CD1c-positive myeloid dendritic cell (primary cell): ENCODE data around the gene MARS1.

Experiments
- DNase-seq: peaks from one replicate; pipeline ENCODE4 v3.0.0-alpha.2; 2016; ENCODE audit errors: extremely low spot score

The MARS1 gene

GRCh38 chr12:57518176-57518919 is 30.5 kb downstream of the MARS1 start:
- no peak for DNase-seq

DNA sequence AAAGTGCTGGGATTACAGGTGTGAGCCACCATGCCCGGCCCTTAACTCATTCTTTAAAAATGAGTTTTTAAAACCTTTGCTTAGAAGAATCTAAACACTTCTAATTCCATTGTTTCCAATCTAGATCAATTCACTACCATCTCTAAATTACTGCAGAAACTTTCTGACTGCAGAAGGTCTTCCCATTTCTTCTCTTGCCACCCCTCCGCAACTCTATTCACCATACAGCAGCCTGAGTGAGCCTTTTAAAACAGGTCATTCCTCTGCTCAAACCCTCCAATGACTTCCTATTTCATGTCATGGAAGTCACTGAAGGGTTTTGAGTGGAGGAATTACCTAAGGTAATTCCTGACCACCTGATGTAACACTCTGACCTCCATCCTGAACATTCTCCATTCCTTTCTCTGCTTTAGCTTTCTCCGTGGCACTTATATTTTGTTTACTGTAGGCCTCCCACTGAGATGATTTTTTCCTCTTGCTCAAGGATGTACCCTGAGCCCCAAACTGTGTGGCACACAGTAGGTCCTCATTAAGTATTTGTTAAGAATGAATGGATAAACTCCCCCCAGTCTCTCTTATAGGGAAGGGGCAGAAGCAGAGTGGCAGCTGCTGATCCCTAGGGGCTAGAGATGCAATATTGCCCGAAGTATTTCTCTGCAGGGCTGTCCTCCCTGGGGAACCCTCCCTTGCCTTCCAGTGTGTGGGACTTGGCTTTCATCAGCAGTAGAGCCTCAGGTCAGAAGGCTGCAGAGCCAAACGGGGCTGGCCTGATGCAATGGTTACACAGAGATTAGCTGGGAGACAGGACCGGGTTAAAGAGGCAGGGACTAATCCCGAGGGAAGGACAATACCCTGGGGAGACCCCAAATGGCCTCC is 31.3 kb downstream of the MARS1 start:
- DNase-seq: peak; percentile 13

- no peak for DNase-seq
Measured at GRCh38 chr12:57519796-57520052, 31.9 kb downstream of the MARS1 start.

DNA sequence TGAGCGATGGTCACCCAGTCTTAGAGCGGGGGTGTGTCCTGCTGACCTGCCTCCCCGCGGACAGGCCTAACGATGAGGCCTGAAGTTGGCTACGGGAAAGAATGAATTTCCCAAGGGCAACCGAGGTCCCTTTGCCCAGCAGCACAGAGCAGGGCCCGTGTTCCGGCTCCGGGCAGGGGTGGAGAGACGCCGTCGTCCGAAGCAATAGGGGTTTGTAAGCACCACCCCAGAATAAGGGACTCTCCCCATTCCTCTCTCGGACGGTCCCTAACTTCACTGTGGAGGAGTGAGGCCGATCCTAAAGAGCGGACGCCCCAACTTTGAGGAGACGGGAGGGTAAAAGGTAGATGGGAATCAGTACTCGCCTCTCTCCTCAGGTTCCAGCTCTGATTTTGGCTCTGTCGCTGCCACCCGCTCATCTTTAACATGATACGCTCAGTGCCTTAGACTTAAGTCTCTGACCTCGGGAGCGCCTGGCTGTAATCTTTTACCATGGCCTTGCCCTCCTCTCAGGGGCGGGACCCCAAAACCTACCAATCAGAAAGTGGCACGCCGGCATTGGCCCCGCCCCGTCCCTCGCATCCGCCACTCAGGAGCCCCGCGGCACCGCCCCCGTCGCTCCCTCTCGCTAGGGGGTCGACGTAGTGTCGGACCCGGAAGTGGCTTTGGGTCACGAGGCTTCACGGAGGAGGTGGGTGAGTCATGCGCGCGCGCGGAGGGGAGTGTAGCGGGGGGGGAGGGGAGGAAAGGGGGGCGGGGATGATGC is 32.4 kb downstream of the MARS1 start, which contains the start of gene DDIT3:
Gene DDIT3, minus strand, starts transcription at position 462 of the 766 bp plus-strand sequence. CDS start 3,108 bp downstream, outside the sequence.
- DNase-seq: peak; percentile 100

GRCh38 chr12:57521525-57522010 is 33.7 kb downstream of the MARS1 start:
- DNase-seq: no peak

DNA sequence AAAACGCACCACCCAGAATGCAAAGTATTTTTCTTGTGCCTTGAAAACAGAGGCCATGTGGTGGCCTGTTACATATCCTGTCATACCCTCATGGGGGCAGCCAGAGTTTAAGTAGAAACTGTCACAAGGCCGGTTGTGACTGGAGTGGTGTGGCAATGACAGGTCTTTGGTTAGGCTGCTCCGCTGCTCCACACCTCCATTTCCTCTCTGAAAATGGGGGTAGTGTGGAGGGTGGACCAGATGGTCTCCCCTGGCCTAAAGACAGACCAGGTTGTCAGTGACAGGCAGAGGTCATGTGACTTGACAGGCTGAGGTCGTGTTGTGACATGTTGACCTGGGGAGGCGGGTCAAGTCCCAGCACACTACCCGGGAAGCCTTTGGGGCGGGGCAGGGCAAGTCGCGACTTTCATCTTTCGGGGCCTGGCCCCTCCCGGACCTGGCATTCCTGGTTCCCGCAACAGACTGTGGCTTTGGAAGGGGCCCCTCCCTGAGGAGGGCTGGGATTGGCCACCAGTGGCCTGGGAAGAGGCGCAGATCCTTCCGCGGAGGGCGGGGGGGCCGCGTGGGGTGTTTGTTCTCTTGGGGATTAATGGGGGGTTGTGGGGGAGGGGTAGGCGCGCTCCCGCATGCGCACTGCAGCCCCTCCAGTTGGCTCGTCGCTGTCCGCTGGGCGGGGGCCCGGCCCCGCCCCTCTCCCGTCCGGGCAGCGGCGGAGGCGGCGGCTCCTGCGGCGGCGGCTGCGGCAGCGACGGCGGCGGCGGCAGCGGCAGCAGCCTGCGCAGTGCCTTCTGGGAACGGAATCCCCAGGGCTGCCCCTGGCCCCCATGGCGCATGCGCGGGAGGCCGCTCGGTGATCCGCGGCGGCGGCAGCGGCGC is 34.4 kb downstream of the MARS1 start, which contains the start of gene MBD6:
Gene MBD6, plus strand, starts transcription at position 814 of the 876 bp plus-strand sequence. CDS start 1,480 bp downstream, outside the sequence.
- peak; percentile 95 for DNase-seq

GRCh38 chr12:57522887-57523705 is 35.2 kb downstream of the MARS1 start:
- DNase-seq: peak; percentile 84

GRCh38 chr12:57523706-57524614 is 36.1 kb downstream of the MARS1 start:
- DNase-seq: no peak

DNA sequence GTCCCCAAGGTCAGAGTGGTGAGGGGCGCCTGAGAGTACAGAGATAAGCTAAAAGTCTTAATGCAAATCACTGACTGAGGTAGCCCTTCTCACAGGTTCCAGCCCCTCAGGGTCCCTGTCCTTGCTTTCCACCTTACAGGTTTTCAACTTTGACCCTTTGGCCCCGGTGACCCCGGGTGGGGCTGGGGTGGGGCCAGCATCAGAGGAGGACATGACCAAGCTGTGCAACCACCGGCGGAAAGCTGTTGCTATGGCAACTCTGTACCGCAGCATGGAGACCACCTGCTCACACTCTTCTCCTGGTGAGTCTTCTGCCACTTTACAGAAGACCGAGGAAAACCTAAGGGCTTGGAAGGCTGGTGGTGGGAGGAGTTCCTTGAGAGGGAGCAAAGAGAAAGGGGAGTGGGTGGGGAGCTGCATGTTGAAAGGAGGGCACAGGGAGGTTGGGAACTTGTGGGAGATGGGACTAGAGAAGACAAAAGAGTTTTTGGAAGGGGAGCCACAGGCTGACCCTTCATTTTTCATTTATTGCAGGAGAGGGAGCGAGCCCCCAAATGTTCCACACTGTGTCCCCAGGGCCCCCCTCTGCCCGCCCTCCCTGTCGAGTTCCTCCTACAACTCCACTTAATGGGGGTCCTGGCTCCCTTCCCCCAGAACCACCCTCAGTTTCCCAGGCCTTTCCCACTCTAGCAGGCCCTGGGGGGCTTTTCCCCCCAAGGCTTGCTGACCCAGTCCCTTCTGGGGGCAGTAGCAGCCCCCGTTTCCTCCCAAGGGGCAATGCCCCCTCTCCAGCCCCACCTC is 37.1 kb downstream of the MARS1 start:
- DNase-seq: no peak

- no peak for DNase-seq
Measured at GRCh38 chr12:57525615-57526383, 37.9 kb downstream of the MARS1 start.

DNA sequence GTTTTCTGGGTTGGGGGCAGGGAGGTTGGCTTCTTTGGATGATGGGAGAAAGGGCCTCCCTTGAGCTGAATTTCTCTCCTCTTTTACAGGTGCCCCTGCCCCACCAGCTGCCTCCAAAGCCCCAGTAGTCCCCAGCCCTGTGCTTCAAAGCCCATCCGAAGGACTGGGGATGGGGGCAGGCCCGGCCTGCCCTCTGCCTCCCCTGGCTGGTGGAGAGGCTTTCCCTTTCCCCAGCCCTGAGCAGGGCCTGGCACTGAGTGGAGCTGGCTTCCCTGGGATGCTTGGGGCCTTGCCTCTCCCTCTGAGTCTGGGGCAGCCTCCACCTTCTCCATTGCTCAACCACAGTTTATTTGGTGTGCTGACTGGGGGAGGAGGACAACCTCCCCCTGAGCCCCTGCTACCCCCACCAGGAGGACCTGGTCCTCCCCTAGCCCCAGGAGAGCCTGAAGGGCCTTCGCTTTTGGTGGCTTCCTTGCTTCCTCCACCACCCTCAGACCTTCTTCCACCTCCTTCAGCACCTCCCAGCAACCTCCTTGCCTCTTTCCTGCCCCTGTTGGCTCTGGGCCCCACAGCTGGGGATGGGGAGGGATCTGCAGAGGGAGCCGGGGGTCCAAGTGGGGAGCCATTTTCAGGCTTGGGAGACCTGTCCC is 38.7 kb downstream of the MARS1 start:
- no peak for DNase-seq

GRCh38 chr12:57527184-57527583 is 39.3 kb downstream of the MARS1 start:
- DNase-seq: no peak

DNA sequence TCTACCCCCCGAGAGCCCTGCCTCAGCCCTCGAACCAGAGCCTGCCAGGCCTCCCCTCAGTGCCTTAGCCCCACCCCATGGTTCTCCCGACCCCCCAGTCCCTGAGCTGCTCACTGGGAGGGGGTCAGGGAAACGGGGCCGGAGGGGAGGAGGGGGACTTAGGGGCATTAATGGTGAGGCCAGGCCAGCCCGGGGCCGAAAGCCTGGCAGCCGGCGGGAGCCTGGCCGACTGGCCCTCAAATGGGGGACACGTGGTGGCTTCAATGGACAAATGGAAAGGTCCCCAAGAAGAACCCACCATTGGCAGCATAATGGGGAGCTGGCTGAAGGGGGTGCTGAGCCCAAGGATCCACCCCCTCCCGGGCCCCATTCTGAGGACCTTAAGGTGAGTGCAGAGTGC is 40.3 kb downstream of the MARS1 start:
- no peak for DNase-seq

GRCh38 chr12:57528831-57529555 is 41.1 kb downstream of the MARS1 start:
- no peak for DNase-seq

DNA sequence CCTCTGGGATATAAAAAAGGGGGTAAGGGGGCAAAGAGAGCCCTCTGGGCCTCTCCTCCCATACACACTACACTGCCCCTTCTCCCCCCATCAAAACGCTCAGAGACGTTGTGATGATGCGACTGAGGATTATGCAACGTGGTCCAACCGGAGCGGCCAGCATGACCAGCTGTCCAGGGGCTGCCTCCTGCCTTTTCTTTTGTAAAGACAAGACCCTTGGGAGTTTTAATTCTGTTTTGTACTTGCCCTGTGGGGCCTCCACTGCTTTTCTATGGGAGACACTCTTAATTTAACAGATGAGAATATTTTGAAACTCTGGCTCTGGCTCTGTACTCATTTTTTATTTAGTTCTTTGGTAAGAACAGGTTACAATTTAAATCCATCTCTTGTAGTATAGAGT is 42.0 kb downstream of the MARS1 start:
- DNase-seq: no peak

DNA sequence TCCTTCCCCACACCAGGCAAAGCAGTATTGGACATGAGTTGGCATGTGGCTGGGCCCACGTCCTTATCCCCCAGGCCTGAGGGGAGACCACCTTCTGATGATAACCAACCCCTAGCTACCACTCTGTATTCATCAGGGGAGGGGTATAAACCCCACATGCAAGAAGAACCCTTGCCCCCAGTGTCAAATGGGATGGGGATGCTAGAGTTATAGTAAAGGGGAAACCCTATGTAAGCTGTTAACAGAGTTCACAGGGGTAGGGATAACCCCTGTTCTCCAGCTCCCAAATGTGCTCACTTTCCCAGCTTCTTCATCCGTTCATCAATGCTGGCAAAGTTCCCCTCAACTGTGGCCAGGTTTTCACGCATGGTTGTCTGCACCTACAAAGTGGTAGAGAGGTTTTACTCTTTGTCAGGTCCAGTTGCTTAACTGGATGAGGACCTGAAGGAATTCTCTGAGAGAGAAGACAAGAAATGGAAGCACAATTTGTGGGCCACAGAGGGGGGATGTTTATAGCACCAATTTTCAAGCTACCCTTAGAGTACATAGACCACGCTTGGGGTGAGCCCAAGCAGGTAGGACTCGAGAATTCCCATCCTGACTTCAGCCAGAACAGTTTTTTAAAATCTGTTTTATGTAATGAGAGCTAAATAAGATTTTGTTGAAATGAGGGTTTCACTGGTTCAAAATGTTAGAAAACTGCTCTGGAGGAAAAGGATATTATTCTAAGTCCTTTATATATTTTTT is 42.7 kb downstream of the MARS1 start:
- DNase-seq: no peak
